Lung (tissue), 12 donors: Measurements from ENCODE around the gene UBE2U. TPM values are rescaled to one million over a fixed set of nuclear protein-coding genes. Genes with fewer than 3 reads are reported as not detected.

Experiments
- ATAC-seq: fragments of 200-7000 bp; cut with Tn5 transposase; one replicate; pipeline ENCODE4 v1.9.1; 2020; ENCODE audit warnings: moderate number of reproducible peaks; ENCODE audit not compliant: insufficient read depth, low FRiP score
- DNase-seq, 3 donors: peaks; one replicate each; pipeline ENCODE4 v3.0.0-alpha.2; 2013 to 2017
- H3K27ac ChIP-seq, 2 donors: one replicate each; pipeline ENCODE4 v1.5.1; 2013; ENCODE audit warnings: mild to moderate bottlenecking in 2 of 2, moderate library complexity in 2 of 2, control low read depth in 1 of 2, inconsistent platforms in 1 of 2, low read depth in 1 of 2, low read length in 1 of 2
- H3K27me3 ChIP-seq, 3 donors: one replicate each; pipeline ENCODE4 v1.5.1; 2013; ENCODE audit warnings: low read length in 2 of 3; ENCODE audit not compliant: control insufficient read depth in 3 of 3, insufficient read depth in 3 of 3
- H3K36me3 ChIP-seq, 4 donors: one replicate each; pipeline ENCODE4 v1.5.1; 2013; ENCODE audit warnings: low read length in 4 of 4, mild to moderate bottlenecking in 1 of 4, moderate library complexity in 1 of 4; ENCODE audit not compliant: control insufficient read depth in 4 of 4, insufficient read depth in 4 of 4
- H3K4me1 ChIP-seq, 5 donors: one replicate each; pipeline ENCODE4 v1.5.1; 2013; ENCODE audit warnings: low read length in 5 of 5, mild to moderate bottlenecking in 2 of 5, moderate library complexity in 1 of 5; ENCODE audit not compliant: control insufficient read depth in 5 of 5, insufficient read depth in 5 of 5
- H3K4me3 ChIP-seq: one replicate; pipeline ENCODE4 v1.5.1; 2013; ENCODE audit warnings: mild to moderate bottlenecking, control low read depth, moderate library complexity
- H3K9ac ChIP-seq, 2 donors: one replicate each; pipeline ENCODE4 v1.5.1; 2013; ENCODE audit warnings: low read length in 2 of 2, control low read depth in 1 of 2; ENCODE audit not compliant: insufficient read depth in 1 of 2
- H3K9me3 ChIP-seq, 4 donors: one replicate each; pipeline ENCODE4 v1.5.1; 2013; ENCODE audit warnings: low read length in 3 of 4, mild to moderate bottlenecking in 1 of 4, moderate library complexity in 1 of 4; ENCODE audit not compliant: control insufficient read depth in 4 of 4, insufficient read depth in 3 of 4
- WGBS, 2 donors: extraction: QIAGEN DNeasy Blood & Tissue Kit; methylation state at CpG; one replicate each; pipeline ENCODE4 v1.1.7; 2013; 5-methylcytosine and 5-hydroxymethylcytosine counted together
- polyA plus RNA-seq, 2 donors: library from polyadenylated mRNA; stranded (reverse); fragments of 200-250 nt; gene quantifications; one replicate each; pipeline ENCODE4 v1.2.1, GENCODE V29; 2013
- total RNA-seq, 2 donors: library from RNA; depleted of rRNA in 1 of 2; stranded (reverse); fragments of >200 nt in 1 of 2; gene quantifications; one replicate each; pipeline ENCODE4 v1.2.1, GENCODE V29; 2014 to 2021
- TF ChIP-seq, protein P1 (sequence below): IDR thresholded peaks from 2 replicates; pipeline ENCODE4 v1.5.1; 2012; ENCODE audit warnings: mild to moderate bottlenecking; ENCODE audit errors: control extremely low read depth, extremely low read depth
- donor health status: control.
- donor health status: control.
- donor health status: Bipolar disorder and iron deficiency.
- donor health status: healthy.
- donor health status: DM: yes; HTN: yes; CAD: no.

UBE2U gene
- total and polyA plus RNA-seq, 4 donors = not detected

DNA sequence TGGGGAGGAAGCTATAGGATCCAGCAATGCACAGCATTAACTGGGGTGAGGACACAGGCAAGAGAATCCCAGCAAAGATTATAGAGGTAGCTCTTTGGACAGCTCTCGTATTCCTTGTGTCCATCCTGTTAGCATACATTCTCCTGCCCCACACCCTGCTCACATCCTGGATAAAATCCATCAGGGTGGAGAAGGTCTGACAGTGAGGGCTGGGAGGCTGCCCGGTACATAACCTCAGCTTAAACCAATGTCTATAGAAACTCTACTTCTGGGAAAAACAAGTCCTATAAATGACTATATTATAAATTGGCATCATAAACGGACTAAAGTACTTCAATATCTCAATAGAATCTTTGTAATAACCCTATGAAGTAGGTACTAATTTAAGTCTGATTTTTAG is 36.8 kb upstream of the UBE2U start:
- Histone ChIP-seq H3K27me3 (no peaks in the 10 kb centered on the region), H3K9me3 (no peaks in the 10 kb centered on the region), H3K36me3 (peaks cover 0 to 23% (median 11%) of the 10 kb centered on the region in 4 donors), H3K27ac (no peak overlapping the region), H3K4me1 (peaks cover 2 to 36% (median 9%) of the 10 kb centered on the region in 5 donors), H3K9ac (no peak overlapping the region), H3K4me3 (no peak overlapping the region)
- TF ChIP-seq, protein P1, sequence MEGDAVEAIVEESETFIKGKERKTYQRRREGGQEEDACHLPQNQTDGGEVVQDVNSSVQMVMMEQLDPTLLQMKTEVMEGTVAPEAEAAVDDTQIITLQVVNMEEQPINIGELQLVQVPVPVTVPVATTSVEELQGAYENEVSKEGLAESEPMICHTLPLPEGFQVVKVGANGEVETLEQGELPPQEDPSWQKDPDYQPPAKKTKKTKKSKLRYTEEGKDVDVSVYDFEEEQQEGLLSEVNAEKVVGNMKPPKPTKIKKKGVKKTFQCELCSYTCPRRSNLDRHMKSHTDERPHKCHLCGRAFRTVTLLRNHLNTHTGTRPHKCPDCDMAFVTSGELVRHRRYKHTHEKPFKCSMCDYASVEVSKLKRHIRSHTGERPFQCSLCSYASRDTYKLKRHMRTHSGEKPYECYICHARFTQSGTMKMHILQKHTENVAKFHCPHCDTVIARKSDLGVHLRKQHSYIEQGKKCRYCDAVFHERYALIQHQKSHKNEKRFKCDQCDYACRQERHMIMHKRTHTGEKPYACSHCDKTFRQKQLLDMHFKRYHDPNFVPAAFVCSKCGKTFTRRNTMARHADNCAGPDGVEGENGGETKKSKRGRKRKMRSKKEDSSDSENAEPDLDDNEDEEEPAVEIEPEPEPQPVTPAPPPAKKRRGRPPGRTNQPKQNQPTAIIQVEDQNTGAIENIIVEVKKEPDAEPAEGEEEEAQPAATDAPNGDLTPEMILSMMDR = no peak
- 87% methylated on average over 3 of the region's 3 CpGs for WGBS, 2 donors
- no peak for ATAC-seq
- no peak for DNase-seq

- Histone ChIP-seq H3K4me3 (no peak overlapping the region), H3K9me3 (no peaks in the 10 kb centered on the region), H3K36me3 (peaks cover 0 to 23% (median 11%) of the 10 kb centered on the region in 4 donors), H3K27ac (no peak overlapping the region), H3K27me3 (no peaks in the 10 kb centered on the region), H3K9ac (no peak overlapping the region), H3K4me1 (peaks cover 4 to 36% (median 14%) of the 10 kb centered on the region in 5 donors)
- TF ChIP-seq, protein P1 = no peak
- ATAC-seq (no peak), DNase-seq (no peak)
- WGBS, 2 donors = 59 to 73% methylated on average over 2 of the region's 2 CpGs
These were observed 36.2 kb upstream of the UBE2U start for GRCh38 chr1:64167176-64167575.

DNA sequence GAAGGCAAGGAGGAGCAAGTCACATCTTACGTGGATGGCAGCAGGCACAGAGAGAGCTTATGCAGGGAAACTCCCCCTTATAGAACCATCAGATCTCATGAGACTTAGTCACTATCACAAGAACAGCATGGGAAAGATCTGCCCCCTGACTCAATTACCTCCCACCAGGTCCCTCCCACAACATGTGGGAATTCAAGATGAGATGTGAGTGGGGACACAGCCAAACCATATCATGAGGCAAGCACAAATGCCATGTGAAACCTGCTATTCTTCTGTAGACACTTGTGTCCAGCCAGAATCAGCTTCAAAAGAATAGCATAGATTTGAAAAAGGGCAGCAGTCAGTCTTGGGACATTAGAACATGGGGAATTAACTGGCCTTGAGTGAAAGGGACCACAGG is 32.2 kb upstream of the UBE2U start:
- peak; percentile 88 to 97 (median 96) for DNase-seq
- Histone ChIP-seq H3K36me3 (peaks cover 0 to 21% (median 11%) of the 10 kb centered on the region in 4 donors), H3K9ac (no peak overlapping the region), H3K4me3 (no peak overlapping the region), H3K27me3 (no peaks in the 10 kb centered on the region), H3K4me1 (peaks cover 6 to 48% (median 23%) of the 10 kb centered on the region in 5 donors), H3K27ac (no peak overlapping the region), H3K9me3 (no peaks in the 10 kb centered on the region)
- ATAC-seq = no peak
- 91 to 95% methylated on average over 1 of the region's 1 CpG for WGBS, 2 donors
- TF ChIP-seq, protein P1 = no peak

GRCh38 chr1:64171797-64172281 is 31.6 kb upstream of the UBE2U start:
- TF ChIP-seq, protein P1 = no peak

More at GRCh38 chr1:64171797-64172281, 31.6 kb upstream of the UBE2U start:
- ATAC-seq (peak; percentile 77), DNase-seq (peak in 2 of 3 donors; percentile 77 to 85)
- H3K27ac ChIP-seq = no peak overlapping the region
- WGBS, 2 donors = 19 to 27% methylated on average over 3 of the region's 3 CpGs
- H3K4me3 ChIP-seq = no peak overlapping the region
- H3K27me3 ChIP-seq = no peaks in the 10 kb centered on the region
- peaks cover 0 to 21% (median 10%) of the 10 kb centered on the region in 4 donors for H3K36me3 ChIP-seq
- no peaks in the 10 kb centered on the region for H3K9me3 ChIP-seq
- peaks cover 6 to 54% (median 23%) of the 10 kb centered on the region in 5 donors for H3K4me1 ChIP-seq
- peak overlapping the region in 1 of 2 donors; percentile 23 for H3K9ac ChIP-seq
